ENCODE measurements around the gene RELT.
"Not testable (repeated sequence)": the region's sequence is repeated elsewhere in the genome, so short reads cannot be mapped to it uniquely, and the experiment has no call there.

RELT gene

GRCh38 chr11:73428227-73428626, 52.0 kb downstream of the RELT start:
- DNase-seq (ENCODE audit: low read depth in 1 of 2, low spot score in 1 of 2): no peak

GRCh38 chr11:73428699-73429098, 52.5 kb downstream of the RELT start:
- no peak for DNase-seq (ENCODE audit: low read depth in 1 of 2, low spot score in 1 of 2)

- DNase-seq (ENCODE audit: low read depth in 1 of 2, low spot score in 1 of 2): no peak
Observed at GRCh38 chr11:73429121-73429750, 53.0 kb downstream of the RELT start.

- no peak for DNase-seq (ENCODE audit: low read depth in 1 of 2, low spot score in 1 of 2)
Observed at GRCh38 chr11:73430326-73430725, 54.1 kb downstream of the RELT start.

- DNase-seq (ENCODE audit: low read depth in 1 of 2, low spot score in 1 of 2): no peak
Observed at GRCh38 chr11:73431396-73431795, 55.2 kb downstream of the RELT start.

- not testable (repeated sequence) for DNase-seq (ENCODE audit: low read depth in 1 of 2, low spot score in 1 of 2)
Observed at GRCh38 chr11:73436859-73437258, 60.7 kb downstream of the RELT start.

GRCh38 chr11:73439002-73439843, 63.0 kb downstream of the RELT start:
- no peak for DNase-seq (ENCODE audit: low read depth in 1 of 2, low spot score in 1 of 2)

- no peak for DNase-seq (ENCODE audit: low read depth in 1 of 2, low spot score in 1 of 2)
Observed at GRCh38 chr11:73445980-73446379, 69.8 kb downstream of the RELT start.

- no peak for DNase-seq (ENCODE audit: low read depth in 1 of 2, low spot score in 1 of 2)
Observed at GRCh38 chr11:73446766-73447165, 70.6 kb downstream of the RELT start.

Data from activated CD4-positive, alpha-beta T cell treated with anti-CD3 and anti-CD28 coated beads, Interleukin-2, amount 50 U/mL, for 24 hours (primary cell).